Measurements from ENCODE around the gene TSHR. TPM values are rescaled to one million over a fixed set of nuclear protein-coding genes. Genes with fewer than 3 reads are reported as not detected.
"Not testable (repeated sequence)": the region's sequence is repeated elsewhere in the genome, so short reads cannot be mapped to it uniquely, and the experiment has no call there.

Gene TSHR
- total RNA-seq, 1 donor = not detected

- Histone ChIP-seq H3K4me2 (ENCODE audit: insufficient read depth, low read length) (no peak overlapping the region), H3K27ac (ENCODE audit: low read depth, low read length) (no peak overlapping the region), H4K20me1 (ENCODE audit: insufficient read depth, low read length) (no peaks in the 10 kb centered on the region), H3K27me3 (ENCODE audit: insufficient read depth, low read length) (no peaks in the 10 kb centered on the region), H3K4me1 (ENCODE audit: insufficient read depth, low read length) (no peaks in the 10 kb centered on the region), H3K4me3 (ENCODE audit: insufficient read depth, low read length) (no peak overlapping the region), H2AFZ (ENCODE audit: low read length) (no peak overlapping the region), H3K9me3 (ENCODE audit: low read depth, low read length) (no peaks in the 10 kb centered on the region), H3K79me2 (ENCODE audit: insufficient read depth, low read length) (no peaks in the 10 kb centered on the region), H3K36me3 (ENCODE audit: insufficient read depth, low read length) (no peaks in the 10 kb centered on the region)
- TF ChIP-seq CTCF (IDR thresholded peaks at IDR 0.05; ENCODE audit: extremely low read depth, low read depth, low read length) = no peak
- DNase-seq (ENCODE audit: insufficient read length, low spot score, missing footprints) = no peak
Observed at GRCh38 chr14:81105961-81106360, 150.5 kb downstream of the TSHR start.

GRCh38 chr14:81110186-81110585 is 154.8 kb downstream of the TSHR start:
- Histone ChIP-seq H3K79me2 (ENCODE audit: insufficient read depth, low read length) (no peaks in the 10 kb centered on the region), H3K4me1 (ENCODE audit: insufficient read depth, low read length) (no peaks in the 10 kb centered on the region), H3K4me2 (ENCODE audit: insufficient read depth, low read length) (no peak overlapping the region), H3K9me3 (ENCODE audit: low read depth, low read length) (no peaks in the 10 kb centered on the region), H4K20me1 (ENCODE audit: insufficient read depth, low read length) (no peaks in the 10 kb centered on the region), H3K4me3 (ENCODE audit: insufficient read depth, low read length) (no peak overlapping the region), H2AFZ (ENCODE audit: low read length) (no peak overlapping the region), H3K27ac (ENCODE audit: low read depth, low read length) (no peak overlapping the region), H3K27me3 (ENCODE audit: insufficient read depth, low read length) (no peaks in the 10 kb centered on the region), H3K36me3 (ENCODE audit: insufficient read depth, low read length) (no peaks in the 10 kb centered on the region)
- no peak for DNase-seq (ENCODE audit: insufficient read length, low spot score, missing footprints)
- no peak for TF ChIP-seq CTCF (IDR thresholded peaks at IDR 0.05; ENCODE audit: extremely low read depth, low read depth, low read length)

GRCh38 chr14:81113176-81113575 is 157.8 kb downstream of the TSHR start:
- H3K27ac ChIP-seq (ENCODE audit: low read depth, low read length) = no peak overlapping the region
- H3K4me3 ChIP-seq (ENCODE audit: insufficient read depth, low read length) = no peak overlapping the region
- H3K4me1 ChIP-seq (ENCODE audit: insufficient read depth, low read length) = no peaks in the 10 kb centered on the region
- H2AFZ ChIP-seq (ENCODE audit: low read length) = no peak overlapping the region
- no peak for DNase-seq (ENCODE audit: insufficient read length, low spot score, missing footprints)
- H3K79me2 ChIP-seq (ENCODE audit: insufficient read depth, low read length) = no peaks in the 10 kb centered on the region
- H3K4me2 ChIP-seq (ENCODE audit: insufficient read depth, low read length) = no peak overlapping the region
- no peaks in the 10 kb centered on the region for H3K36me3 ChIP-seq (ENCODE audit: insufficient read depth, low read length)
- no peak for TF ChIP-seq CTCF (IDR thresholded peaks at IDR 0.05; ENCODE audit: extremely low read depth, low read depth, low read length)
- no peaks in the 10 kb centered on the region for H4K20me1 ChIP-seq (ENCODE audit: insufficient read depth, low read length)
- no peaks in the 10 kb centered on the region for H3K9me3 ChIP-seq (ENCODE audit: low read depth, low read length)
- no peaks in the 10 kb centered on the region for H3K27me3 ChIP-seq (ENCODE audit: insufficient read depth, low read length)

- H3K27ac ChIP-seq (ENCODE audit: low read depth, low read length); H3K36me3 ChIP-seq (ENCODE audit: insufficient read depth, low read length); H3K4me1 ChIP-seq (ENCODE audit: insufficient read depth, low read length); H3K4me2 ChIP-seq (ENCODE audit: insufficient read depth, low read length); H3K9me3 ChIP-seq (ENCODE audit: low read depth, low read length); H4K20me1 ChIP-seq (ENCODE audit: insufficient read depth, low read length); H3K4me3 ChIP-seq (ENCODE audit: insufficient read depth, low read length); H3K79me2 ChIP-seq (ENCODE audit: insufficient read depth, low read length); DNase-seq (ENCODE audit: insufficient read length, low spot score, missing footprints); H3K27me3 ChIP-seq (ENCODE audit: insufficient read depth, low read length); H2AFZ ChIP-seq (ENCODE audit: low read length): not testable (repeated sequence)
Observed at GRCh38 chr14:81113945-81114820, 158.8 kb downstream of the TSHR start.
